Adrenal gland (tissue), 12 donors: ENCODE measurements around the gene NOVA2. TPM values are rescaled to one million over a fixed set of nuclear protein-coding genes. Genes with fewer than 3 reads are reported as not detected.
A peak's percentile ranks its signal among the peaks of the same experiment; 100 is the strongest.

Experiments
- DNase-seq, 7 donors: peaks; one replicate each; pipeline ENCODE4 v3.0.0-alpha.2; 2019 to 2020
- H3K27ac ChIP-seq, 5 donors: fragments of 200-600 bp; sonication (generic) in 4 of 5; 1 replicate in 3 of 5; 2 replicates in 2 of 5; pipeline versions ENCODE4 v1.5.1 to v1.8.0; 2016 to 2020; ENCODE audit warnings: mild to moderate bottlenecking in 1 of 5
- H3K27me3 ChIP-seq: fragments of 200-600 bp; 2 replicates; pipeline ENCODE4 v1.8.0; 2021
- H3K36me3 ChIP-seq, 2 donors: fragments of 200-600 bp; replicated peaks in 1 of 2; 1 replicate in 1 of 2; 2 replicates in 1 of 2; pipeline versions ENCODE4 v1.5.1 to v1.8.0; 2018 to 2022
- H3K4me1 ChIP-seq, 2 donors: fragments of 200-600 bp; replicated peaks in 1 of 2; 1 replicate in 1 of 2; 2 replicates in 1 of 2; pipeline versions ENCODE4 v1.5.1 to v1.8.0; 2018 to 2021
- H3K4me3 ChIP-seq, 4 donors: fragments of 200-600 bp; sonication (generic) in 3 of 4; one replicate each; pipeline ENCODE4 v1.5.1; 2016 to 2018
- H3K9me3 ChIP-seq, 3 donors: fragments of 200-600 bp; sonication (generic) in 1 of 3; replicated peaks in 1 of 3; 1 replicate in 2 of 3; 2 replicates in 1 of 3; pipeline versions ENCODE4 v1.5.1 to v1.8.0; 2016 to 2021
- POLR2A ChIP-seq, 2 donors: fragments of 450-650 bp; IDR thresholded peaks; one replicate each; pipeline ENCODE4 v1.6.1; 2017; ENCODE audit warnings: antibody characterized with exemption in 2 of 2, mild to moderate bottlenecking in 2 of 2, moderate library complexity in 1 of 2
- WGBS, 4 donors: extraction: QIAGEN DNeasy Blood & Tissue Kit in 2 of 4; methylation state at CpG; one replicate each; pipeline versions ENCODE4 v1.1.5 to v1.1.7; 2013 to 2017; 5-methylcytosine and 5-hydroxymethylcytosine counted together
- intact Hi-C, 2 donors: fragments of 100-400 bp; cut with DNase I; formaldehyde crosslinking; loops; one replicate each; pipeline versions ENCODE4 v1.14.1 to v1.15.0; 2022 to 2023
- polyA plus RNA-seq, 3 donors: library from polyadenylated mRNA; stranded (reverse); fragments of 200-250 nt in 2 of 3; fragments of 350-450 nt in 1 of 3; fragmentation: Illumina TruSeq in 1 of 3; extraction: RNeasy Lipid Tissue Mini Kit (QIAGEN cat#74804) in 1 of 3; gene quantifications; one replicate each; pipeline ENCODE4 v1.2.3, GENCODE V29; 2013 to 2014
- total RNA-seq, 9 donors: library from RNA; depleted of rRNA in 4 of 9; stranded (reverse); fragments of >200 nt in 4 of 9; fragments of 120-200 nt in 1 of 9; fragmentation: NEBNext Ultra II Directional in 1 of 9; extraction: Animal tissue kit (Norgen Biotek cat#: 25700) in 1 of 9; gene quantifications; one replicate each; pipeline versions ENCODE4 v1.1.0 to v1.2.4, GENCODE V29; 2013 to 2023
- TF ChIP-seq, protein P1 (sequence below), 6 experiments: fragments of 450-650 bp in 4 of 6; fragments of 200-600 bp in 2 of 6; sonication (generic) in 1 of 6; IDR thresholded peaks; 1 replicate in 5 of 6; 2 replicates in 1 of 6; pipeline versions ENCODE4 v1.5.1 to v1.8.0; 2016 to 2021; ENCODE audit warnings: antibody characterized with exemption in 6 of 6, mild to moderate bottlenecking in 2 of 6, moderate library complexity in 1 of 6
- donor health status: healthy with polysubstance abuse.
- donor health status: Bipolar disorder and iron deficiency.
- donor health status: DM: yes; HTN: yes; CAD: no.
- donor health status: DM: no; HTN: no; CAD: no.
- donor health status: DM: no; HTN: no; CAD: no.
- donor health status: DM: yes; HTN: yes; CAD: no.

The NOVA2 gene
- total and polyA plus RNA-seq, 12 donors, result 0.54 to 10.8 (median 2.4) TPM

DNA sequence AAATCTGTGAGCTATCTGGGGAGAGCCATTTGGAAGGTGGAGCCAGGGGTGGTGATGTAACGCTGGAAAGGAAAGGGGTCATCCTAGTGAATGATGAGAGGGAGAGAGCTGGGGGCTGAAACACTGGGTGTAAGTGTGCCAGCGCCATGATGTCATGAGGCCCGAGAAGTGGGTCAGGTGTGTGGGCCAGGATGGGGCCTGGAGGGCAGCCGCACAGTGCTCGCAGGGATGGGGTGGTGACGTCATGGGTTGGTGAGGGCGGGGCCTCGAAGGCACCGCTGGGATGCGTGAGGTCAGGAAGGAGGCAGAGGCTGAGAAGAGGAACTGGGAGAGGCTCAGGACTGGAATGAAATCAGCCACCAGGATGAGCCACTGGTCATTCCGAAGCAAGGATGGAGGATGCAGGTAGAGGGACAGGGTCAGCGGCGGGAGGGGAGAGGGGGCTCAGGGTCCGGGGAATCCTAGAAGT is 26.0 kb upstream of the NOVA2 start:
- Histone ChIP-seq H3K27me3 (no peaks in the 10 kb centered on the region), H3K27ac (peak overlapping the region in 1 of 5 donors; percentile 56), H3K9me3 (no peaks in the 10 kb centered on the region), H3K4me3 (no peak overlapping the region), H3K4me1 (peaks cover 3 to 9% of the 10 kb centered on the region in 2 donors), H3K36me3 (no peaks in the 10 kb centered on the region)
- TF ChIP-seq, protein P1, sequence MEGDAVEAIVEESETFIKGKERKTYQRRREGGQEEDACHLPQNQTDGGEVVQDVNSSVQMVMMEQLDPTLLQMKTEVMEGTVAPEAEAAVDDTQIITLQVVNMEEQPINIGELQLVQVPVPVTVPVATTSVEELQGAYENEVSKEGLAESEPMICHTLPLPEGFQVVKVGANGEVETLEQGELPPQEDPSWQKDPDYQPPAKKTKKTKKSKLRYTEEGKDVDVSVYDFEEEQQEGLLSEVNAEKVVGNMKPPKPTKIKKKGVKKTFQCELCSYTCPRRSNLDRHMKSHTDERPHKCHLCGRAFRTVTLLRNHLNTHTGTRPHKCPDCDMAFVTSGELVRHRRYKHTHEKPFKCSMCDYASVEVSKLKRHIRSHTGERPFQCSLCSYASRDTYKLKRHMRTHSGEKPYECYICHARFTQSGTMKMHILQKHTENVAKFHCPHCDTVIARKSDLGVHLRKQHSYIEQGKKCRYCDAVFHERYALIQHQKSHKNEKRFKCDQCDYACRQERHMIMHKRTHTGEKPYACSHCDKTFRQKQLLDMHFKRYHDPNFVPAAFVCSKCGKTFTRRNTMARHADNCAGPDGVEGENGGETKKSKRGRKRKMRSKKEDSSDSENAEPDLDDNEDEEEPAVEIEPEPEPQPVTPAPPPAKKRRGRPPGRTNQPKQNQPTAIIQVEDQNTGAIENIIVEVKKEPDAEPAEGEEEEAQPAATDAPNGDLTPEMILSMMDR (IDR thresholded peaks at IDR 0.05), result no peak
- no peak for TF ChIP-seq POLR2A (IDR thresholded peaks at IDR 0.05)
- WGBS, 4 donors, result 21 to 26% (median 24%) methylated on average over 14 of the region's 14 CpGs
- intact Hi-C loops, result no loop called here
- peak in 3 of 7 donors; percentile 45 to 87 (median 56) for DNase-seq

DNA sequence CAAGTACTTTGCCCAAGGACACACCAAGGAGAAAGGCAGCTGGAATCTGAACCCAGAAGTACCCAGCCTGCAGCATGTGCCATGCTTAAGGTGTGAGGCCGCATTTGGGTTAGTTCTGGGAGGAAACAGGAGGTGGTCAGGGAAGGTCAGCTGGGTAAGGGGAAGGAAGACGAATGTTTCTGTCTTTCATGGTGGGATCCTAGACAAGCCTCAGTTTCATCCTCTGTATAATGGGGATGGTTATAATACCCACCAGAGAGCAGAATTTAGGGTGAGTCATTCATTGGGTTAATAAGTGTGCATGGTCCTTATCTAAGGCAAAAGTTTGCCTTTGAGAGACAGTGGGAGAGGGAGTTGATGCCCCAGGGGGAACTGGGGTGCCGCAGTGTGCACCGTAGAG is 25.2 kb upstream of the NOVA2 start:
- intact Hi-C loops, result no loop called here
- Histone ChIP-seq H3K27me3 (no peaks in the 10 kb centered on the region), H3K36me3 (no peaks in the 10 kb centered on the region), H3K27ac (no peak overlapping the region), H3K4me1 (peaks cover 3 to 14% of the 10 kb centered on the region in 2 donors), H3K9me3 (no peaks in the 10 kb centered on the region), H3K4me3 (no peak overlapping the region)
- no peak for TF ChIP-seq POLR2A (IDR thresholded peaks at IDR 0.05)
- TF ChIP-seq, protein P1 (IDR thresholded peaks at IDR 0.05), result no peak
- 93 to 96% (median 95%) methylated on average over 4 of the region's 4 CpGs for WGBS, 4 donors
- no peak for DNase-seq

DNA sequence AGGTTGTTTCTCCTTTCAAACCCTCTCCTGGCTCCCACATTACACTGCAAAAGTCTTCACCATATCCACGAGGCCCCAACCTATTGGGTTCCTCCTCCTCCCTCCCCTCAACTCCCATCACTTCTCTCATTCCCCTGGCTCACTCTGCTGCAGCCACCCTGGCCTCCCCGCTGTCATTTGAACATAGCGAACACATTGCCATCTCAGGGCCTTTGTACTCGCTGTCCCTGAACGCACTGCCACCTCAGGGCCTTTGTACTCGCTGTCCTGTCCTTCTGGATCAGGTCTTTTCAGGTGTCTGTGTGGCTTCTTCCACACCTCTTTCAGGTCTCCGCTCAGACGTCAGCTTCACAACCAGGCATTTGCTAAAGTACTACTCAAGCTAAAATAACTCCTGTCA is 23.3 kb upstream of the NOVA2 start:
- no peaks in the 10 kb centered on the region for H3K9me3 ChIP-seq
- H3K4me1 ChIP-seq, result peaks cover 3 to 14% of the 10 kb centered on the region in 2 donors
- 82 to 96% (median 89%) methylated on average over 8 of the region's 8 CpGs for WGBS, 4 donors
- no peak for DNase-seq
- H3K27me3 ChIP-seq, result no peaks in the 10 kb centered on the region
- intact Hi-C loops, result no loop called here
- H3K27ac ChIP-seq, result no peak overlapping the region
- no peaks in the 10 kb centered on the region for H3K36me3 ChIP-seq
- TF ChIP-seq, protein P1 (IDR thresholded peaks at IDR 0.05), result no peak
- no peak for TF ChIP-seq POLR2A (IDR thresholded peaks at IDR 0.05)
- no peak overlapping the region for H3K4me3 ChIP-seq

DNA sequence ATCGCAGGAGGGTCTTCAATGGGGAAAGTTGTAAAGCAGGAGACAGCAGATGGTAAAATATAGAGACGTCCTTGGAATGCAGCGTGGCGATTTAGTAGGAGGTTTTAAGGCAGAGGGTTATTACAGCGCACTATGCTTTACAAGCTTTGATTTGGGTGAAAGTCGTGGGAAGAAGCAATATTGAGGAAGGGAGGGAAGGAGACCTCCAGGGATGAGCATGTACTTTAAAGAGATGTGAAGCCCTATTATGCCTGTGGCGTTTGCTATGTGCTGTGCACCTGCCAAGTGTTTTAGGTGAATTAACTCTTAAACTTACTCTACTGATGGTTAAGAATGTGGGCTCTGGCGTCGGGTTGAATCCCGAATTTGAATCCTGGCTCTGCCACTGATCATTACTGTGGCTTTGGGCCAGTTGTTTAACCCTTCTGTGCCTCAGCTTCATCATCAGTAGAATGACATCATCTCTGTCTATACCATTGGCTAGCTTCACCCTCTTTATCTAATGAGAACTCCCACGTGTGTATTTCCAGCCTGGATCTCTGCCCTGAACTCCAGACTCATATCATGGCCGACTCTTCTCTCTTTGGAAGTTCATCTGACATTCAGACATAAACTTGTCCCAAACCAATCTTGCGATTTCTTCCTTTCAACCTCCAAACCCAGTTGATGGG is 22.2 kb upstream of the NOVA2 start:
- TF ChIP-seq, protein P1 (IDR thresholded peaks at IDR 0.05), result no peak
- TF ChIP-seq POLR2A (IDR thresholded peaks at IDR 0.05), result no peak
- Histone ChIP-seq H3K4me1 (peaks cover 3 to 14% of the 10 kb centered on the region in 2 donors), H3K36me3 (no peaks in the 10 kb centered on the region), H3K27me3 (no peaks in the 10 kb centered on the region), H3K27ac (peak overlapping the region in 4 of 5 donors; percentile 4 to 85 (median 76)), H3K9me3 (no peaks in the 10 kb centered on the region), H3K4me3 (peak overlapping the region in 3 of 4 donors; percentile 73 to 88 (median 86))
- no peak for DNase-seq
- 11 to 15% (median 12%) methylated on average over 13 of the region's 13 CpGs for WGBS, 4 donors
- intact Hi-C loops, result no loop called here
